Cortex of kidney (tissue), 1 donor: ENCODE results near the gene IMPDH1.

Source experiments
- DNase-seq: peaks from one replicate; lab custom pipeline; 2025; lab: John Stamatoyannopoulos, UW

The IMPDH1 gene

GRCh38 chr7:128434413-128435326, 24.9 kb upstream of the IMPDH1 start:
- no peak for DNase-seq

- DNase-seq: no peak
Measured at GRCh38 chr7:128431754-128432153, 22.0 kb upstream of the IMPDH1 start.

GRCh38 chr7:128431221-128431620, 21.4 kb upstream of the IMPDH1 start:
- DNase-seq: no peak

GRCh38 chr7:128430207-128430606, 20.4 kb upstream of the IMPDH1 start:
- DNase-seq: no peak

- no peak for DNase-seq
Measured at GRCh38 chr7:128427289-128427891, 17.6 kb upstream of the IMPDH1 start.

GRCh38 chr7:128425850-128426249, 16.1 kb upstream of the IMPDH1 start:
- no peak for DNase-seq

- no peak for DNase-seq
Measured at GRCh38 chr7:128424686-128425275, 15.0 kb upstream of the IMPDH1 start.

GRCh38 chr7:128422842-128423241, 13.1 kb upstream of the IMPDH1 start:
- no peak for DNase-seq

- no peak for DNase-seq
Measured at GRCh38 chr7:128422037-128422436, 12.3 kb upstream of the IMPDH1 start.

GRCh38 chr7:128421384-128421783, 11.6 kb upstream of the IMPDH1 start:
- DNase-seq: no peak

GRCh38 chr7:128420773-128421172, 11.0 kb upstream of the IMPDH1 start:
- DNase-seq: no peak

- no peak for DNase-seq
Measured at GRCh38 chr7:128419257-128419656, 9.5 kb upstream of the IMPDH1 start.

GRCh38 chr7:128417071-128417470, 7.3 kb upstream of the IMPDH1 start:
- DNase-seq: no peak

GRCh38 chr7:128415217-128415785, 5.5 kb upstream of the IMPDH1 start:
- no peak for DNase-seq

- no peak for DNase-seq
Measured at GRCh38 chr7:128410451-128410753, 620 bp upstream of the IMPDH1 start.

GRCh38 chr7:128408709-128409595, 830 bp downstream of the IMPDH1 start:
- no peak for DNase-seq

GRCh38 chr7:128407751-128408708, 1.8 kb downstream of the IMPDH1 start:
- DNase-seq: no peak

GRCh38 chr7:128407233-128407589, 2.6 kb downstream of the IMPDH1 start:
- DNase-seq: no peak

- DNase-seq: no peak
Measured at GRCh38 chr7:128406314-128407232, 3.2 kb downstream of the IMPDH1 start.
